ENCODE measurements around the gene CHMP5.

CHMP5 gene

GRCh38 chr9:33244137-33244784 lies 20.6 kb upstream of the CHMP5 start:
- no peak for DNase-seq

- no peak for DNase-seq
Measured at GRCh38 chr9:33245341-33245740, 19.5 kb upstream of the CHMP5 start.

- no peak for DNase-seq
Measured at GRCh38 chr9:33246269-33246860, 18.5 kb upstream of the CHMP5 start.

GRCh38 chr9:33248606-33249005 lies 16.2 kb upstream of the CHMP5 start:
- DNase-seq: no peak

GRCh38 chr9:33249087-33249658 lies 15.7 kb upstream of the CHMP5 start:
- DNase-seq: no peak

- no peak for DNase-seq
Measured at GRCh38 chr9:33249983-33250382, 14.9 kb upstream of the CHMP5 start.

- DNase-seq: no peak
Measured at GRCh38 chr9:33250458-33250995, 14.3 kb upstream of the CHMP5 start.

GRCh38 chr9:33254211-33254610 lies 10.6 kb upstream of the CHMP5 start:
- DNase-seq: no peak

GRCh38 chr9:33255014-33255413 lies 9.8 kb upstream of the CHMP5 start:
- no peak for DNase-seq

- DNase-seq: no peak
Measured at GRCh38 chr9:33255471-33255870, 9.4 kb upstream of the CHMP5 start.

GRCh38 chr9:33256236-33256635 lies 8.6 kb upstream of the CHMP5 start:
- no peak for DNase-seq

- no peak for DNase-seq
Measured at GRCh38 chr9:33257276-33257675, 7.6 kb upstream of the CHMP5 start.

- DNase-seq: peak; percentile 2
Measured at GRCh38 chr9:33260372-33260771, 4.5 kb upstream of the CHMP5 start.

- no peak for DNase-seq
Measured at GRCh38 chr9:33263131-33264002, 1.5 kb upstream of the CHMP5 start.

GRCh38 chr9:33264003-33264472 lies 811 bp upstream of the CHMP5 start:
- DNase-seq: peak; percentile 69

GRCh38 chr9:33265211-33265865 lies 489 bp downstream of the CHMP5 start:
- no peak for DNase-seq

GRCh38 chr9:33267151-33267767 lies 2.4 kb downstream of the CHMP5 start:
- no peak for DNase-seq

GRCh38 chr9:33270146-33270545 lies 5.3 kb downstream of the CHMP5 start:
- no peak for DNase-seq

- DNase-seq: no peak
Measured at GRCh38 chr9:33272061-33272460, 7.2 kb downstream of the CHMP5 start.

GRCh38 chr9:33273266-33273971 lies 8.6 kb downstream of the CHMP5 start:
- no peak for DNase-seq

GRCh38 chr9:33273972-33274328 lies 9.1 kb downstream of the CHMP5 start:
- no peak for DNase-seq

GRCh38 chr9:33277484-33277883 lies 12.6 kb downstream of the CHMP5 start:
- DNase-seq: no peak

All from stimulated activated CD8-positive, alpha-beta memory T cell treated with anti-CD3 and anti-CD28 coated beads, Interleukin-4, amount 100 ng/mL, for 48 hours (primary cell).